ENCODE data around the gene DGKB. TPM values are rescaled to one million over a fixed set of nuclear protein-coding genes. Genes with fewer than 3 reads are reported as not detected.

DGKB gene
- polyA plus RNA-seq, 1 donor (not counting 4 experiments of a cell fraction or from before 2014, with no cell fraction given), result 0.01 TPM

DNA sequence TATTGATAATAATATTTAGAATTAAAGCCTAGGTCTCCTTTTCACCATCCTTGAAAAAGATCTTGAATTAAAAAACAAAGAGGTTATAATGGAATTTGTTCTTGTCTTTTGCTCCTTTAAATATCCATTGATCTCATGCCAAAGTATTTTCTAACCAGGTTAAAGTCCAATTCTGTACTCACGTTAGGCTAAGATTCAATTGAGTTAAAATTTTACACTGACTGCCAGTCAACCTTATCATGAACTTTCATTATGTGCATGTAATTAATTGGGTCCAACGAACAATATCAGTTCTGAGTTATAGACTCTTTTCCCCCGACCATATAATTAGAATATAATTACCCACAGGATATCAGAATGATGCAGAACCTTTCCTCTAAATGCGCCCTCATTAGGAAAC lies 266.6 kb downstream of the DGKB start:
- peaks cover 10% of the 10 kb centered on the region for H3K4me1 ChIP-seq (ENCODE audit: control insufficient read depth, extremely low read depth, insufficient read depth, low read length)
- no peaks in the 10 kb centered on the region for H3K9me1 ChIP-seq (ENCODE audit: control insufficient read depth, extremely low read depth, insufficient read depth, low read length)
- no peak overlapping the region for H3K4me3 ChIP-seq (ENCODE audit: control insufficient read depth in 2 of 3, extremely low read depth in 1 of 3, insufficient read depth in 2 of 3, low read depth in 1 of 3, low read length in 3 of 3)
- no peak overlapping the region for H3K4me2 ChIP-seq (ENCODE audit: control insufficient read depth, extremely low read depth, insufficient read depth, low read depth, low read length)
- H3K27ac ChIP-seq (ENCODE audit: control insufficient read depth, insufficient read depth, low read length), result no peak overlapping the region
- FAIRE-seq (no peak), DNase-seq (ENCODE audit: low read depth, low spot score) (no peak)
- H3K79me2 ChIP-seq (ENCODE audit: control insufficient read depth, insufficient read depth, low read length), result no peaks in the 10 kb centered on the region
- dilution Hi-C loops (cut with MboI; ENCODE audit: extremely low pct_ligation_motif_present, low sequenced_read_pairs), result no loop called here
- H2AFZ ChIP-seq (ENCODE audit: control insufficient read depth, low read length), result no peak overlapping the region
- H3K27me3 ChIP-seq (ENCODE audit: control insufficient read depth, extremely low read depth, insufficient read depth, low read length), result no peaks in the 10 kb centered on the region
- H3K9ac ChIP-seq (ENCODE audit: control insufficient read depth, extremely low read depth, insufficient read depth, low read length), result no peak overlapping the region
- TF ChIP-seq EZH2 (IDR thresholded peaks at IDR 0.05; ENCODE audit: low read length), result no peak
- TF ChIP-seq, protein P1, sequence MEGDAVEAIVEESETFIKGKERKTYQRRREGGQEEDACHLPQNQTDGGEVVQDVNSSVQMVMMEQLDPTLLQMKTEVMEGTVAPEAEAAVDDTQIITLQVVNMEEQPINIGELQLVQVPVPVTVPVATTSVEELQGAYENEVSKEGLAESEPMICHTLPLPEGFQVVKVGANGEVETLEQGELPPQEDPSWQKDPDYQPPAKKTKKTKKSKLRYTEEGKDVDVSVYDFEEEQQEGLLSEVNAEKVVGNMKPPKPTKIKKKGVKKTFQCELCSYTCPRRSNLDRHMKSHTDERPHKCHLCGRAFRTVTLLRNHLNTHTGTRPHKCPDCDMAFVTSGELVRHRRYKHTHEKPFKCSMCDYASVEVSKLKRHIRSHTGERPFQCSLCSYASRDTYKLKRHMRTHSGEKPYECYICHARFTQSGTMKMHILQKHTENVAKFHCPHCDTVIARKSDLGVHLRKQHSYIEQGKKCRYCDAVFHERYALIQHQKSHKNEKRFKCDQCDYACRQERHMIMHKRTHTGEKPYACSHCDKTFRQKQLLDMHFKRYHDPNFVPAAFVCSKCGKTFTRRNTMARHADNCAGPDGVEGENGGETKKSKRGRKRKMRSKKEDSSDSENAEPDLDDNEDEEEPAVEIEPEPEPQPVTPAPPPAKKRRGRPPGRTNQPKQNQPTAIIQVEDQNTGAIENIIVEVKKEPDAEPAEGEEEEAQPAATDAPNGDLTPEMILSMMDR (optimal IDR thresholded peaks at IDR 0.05 in 1 of 3, IDR thresholded peaks at IDR 0.05 in 1 of 3, conservative IDR thresholded peaks at IDR 0.05 in 1 of 3; ENCODE audit: extremely low read depth in 1 of 3, insufficient read depth in 2 of 3, low read length in 3 of 3), result no peak
- no peaks in the 10 kb centered on the region for H3K36me3 ChIP-seq (ENCODE audit: control insufficient read depth in 2 of 2, extremely low read depth in 1 of 2, insufficient read depth in 2 of 2, low read length in 2 of 2)
- H4K20me1 ChIP-seq (ENCODE audit: control insufficient read depth, extremely low read depth, insufficient read depth, low read length), result no peaks in the 10 kb centered on the region
- H3K9me3 ChIP-seq (ENCODE audit: control insufficient read depth, low read depth, low read length), result no peaks in the 10 kb centered on the region

- DNase-seq (ENCODE audit: low read depth, low spot score), result no peak
- Histone ChIP-seq H3K27me3 (ENCODE audit: control insufficient read depth, extremely low read depth, insufficient read depth, low read length) (no peaks in the 10 kb centered on the region), H3K9ac (ENCODE audit: control insufficient read depth, extremely low read depth, insufficient read depth, low read length) (no peak overlapping the region), H4K20me1 (ENCODE audit: control insufficient read depth, extremely low read depth, insufficient read depth, low read length) (no peaks in the 10 kb centered on the region), H3K9me3 (ENCODE audit: control insufficient read depth, low read depth, low read length) (no peaks in the 10 kb centered on the region), H2AFZ (ENCODE audit: control insufficient read depth, low read length) (no peak overlapping the region), H3K4me2 (ENCODE audit: control insufficient read depth, extremely low read depth, insufficient read depth, low read depth, low read length) (no peak overlapping the region), H3K4me3 (ENCODE audit: control insufficient read depth in 2 of 3, extremely low read depth in 1 of 3, insufficient read depth in 2 of 3, low read depth in 1 of 3, low read length in 3 of 3) (no peak overlapping the region), H3K9me1 (ENCODE audit: control insufficient read depth, extremely low read depth, insufficient read depth, low read length) (no peaks in the 10 kb centered on the region), H3K36me3 (ENCODE audit: control insufficient read depth in 2 of 2, extremely low read depth in 1 of 2, insufficient read depth in 2 of 2, low read length in 2 of 2) (no peaks in the 10 kb centered on the region), H3K27ac (ENCODE audit: control insufficient read depth, insufficient read depth, low read length) (no peak overlapping the region), H3K79me2 (ENCODE audit: control insufficient read depth, insufficient read depth, low read length) (no peaks in the 10 kb centered on the region), H3K4me1 (ENCODE audit: control insufficient read depth, extremely low read depth, insufficient read depth, low read length) (no peaks in the 10 kb centered on the region)
- no peak for FAIRE-seq
- dilution Hi-C loops (cut with MboI; ENCODE audit: extremely low pct_ligation_motif_present, low sequenced_read_pairs), result no loop called here
- no peak for TF ChIP-seq EZH2 (IDR thresholded peaks at IDR 0.05; ENCODE audit: low read length)
- TF ChIP-seq, protein P1 (optimal IDR thresholded peaks at IDR 0.05 in 1 of 3, IDR thresholded peaks at IDR 0.05 in 1 of 3, conservative IDR thresholded peaks at IDR 0.05 in 1 of 3; ENCODE audit: extremely low read depth in 1 of 3, insufficient read depth in 2 of 3, low read length in 3 of 3), result no peak
Measured at GRCh38 chr7:14630048-14630447, 272.5 kb downstream of the DGKB start.

Data from keratinocyte (primary cell).